ENCODE measurements around the gene PKDCC. TPM values are rescaled to one million over a fixed set of nuclear protein-coding genes. Genes with fewer than 3 reads are reported as not detected.

Gene PKDCC
- total and polyA plus RNA-seq, 2 of the 13 experiments (the other 11 are each of a cell fraction or from before 2014, with no cell fraction given), result 52.6 to 58.8 TPM

DNA sequence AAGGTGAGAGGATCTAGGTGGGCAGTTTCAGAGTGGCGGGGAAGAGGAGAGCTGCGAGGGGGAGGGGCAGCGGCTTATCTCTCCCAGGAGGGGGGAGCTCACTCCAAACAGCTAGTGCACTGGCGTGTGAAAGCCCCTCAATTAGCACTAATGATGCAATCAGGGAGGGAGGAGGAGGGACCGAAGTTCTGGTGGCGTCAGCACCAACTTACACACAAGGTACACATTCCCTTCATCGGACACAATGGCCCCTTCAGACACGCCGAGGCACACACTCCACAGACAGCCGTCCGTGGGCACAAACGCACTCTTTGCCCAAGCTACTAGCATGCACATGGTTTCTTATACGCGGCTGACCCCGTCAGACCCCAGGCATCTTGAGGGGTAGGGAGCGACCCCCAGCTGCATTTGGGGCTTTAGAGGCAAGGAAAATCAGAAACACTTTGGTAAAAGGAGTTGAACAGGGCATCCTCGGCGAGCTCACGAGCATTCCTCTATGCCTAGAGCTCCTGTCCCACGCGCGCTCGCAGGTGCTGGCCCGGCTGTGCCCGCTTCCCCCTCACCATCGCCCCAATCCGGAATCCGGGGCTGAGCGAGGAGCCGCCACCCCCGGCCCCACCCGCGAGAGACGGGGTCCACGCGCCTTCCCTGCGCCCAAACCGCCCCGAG lies 868 bp upstream of the PKDCC start (continued):
- TF ChIP-seq ZNF253 (CRISPR knock-in tag; IDR thresholded peaks at IDR 0.05; ENCODE audit: borderline replicate concordance), result peak; percentile 64; the same call in 1 of the 2 replicates
- 0 out of 2 replicates have a peak, but pooled peaks have one; percentile 23 for TF ChIP-seq ZIK1 (CRISPR knock-in tag; IDR thresholded peaks at IDR 0.05; ENCODE audit: borderline replicate concordance, low read depth)
- TF ChIP-seq TGIF2 (CRISPR knock-in tag; IDR thresholded peaks at IDR 0.05), result peak; percentile 12; the same call in 1 of the 2 replicates
- 0 out of 2 replicates have a peak, but pooled peaks have one; percentile 42 for TF ChIP-seq ZMYM4 (CRISPR knock-in tag; IDR thresholded peaks at IDR 0.05)
- no peak; the same call in 1 of the 2 replicates for TF ChIP-seq ZNF296 (CRISPR knock-in tag; conservative IDR thresholded peaks at IDR 0.05)
- TF ChIP-seq SSRP1 (CRISPR knock-in tag; IDR thresholded peaks at IDR 0.05), result peak; percentile 31; the same call in 1 of the 2 replicates
- no peak for TF ChIP-seq ZNF563 (CRISPR knock-in tag; IDR thresholded peaks at IDR 0.05)
- 0 out of 2 replicates have a peak, but pooled peaks have one; percentile 17 for TF ChIP-seq ISL2 (CRISPR knock-in tag; IDR thresholded peaks at IDR 0.05)
- peak; percentile 48; the same call in 1 of the 2 replicates for TF ChIP-seq MTA1 (CRISPR knock-in tag; IDR thresholded peaks at IDR 0.05; ENCODE audit: borderline replicate concordance)
- peak; percentile 47; the same call in 1 of the 2 replicates for TF ChIP-seq RARA (CRISPR knock-in tag; IDR thresholded peaks at IDR 0.05)
- TF ChIP-seq, protein P1, sequence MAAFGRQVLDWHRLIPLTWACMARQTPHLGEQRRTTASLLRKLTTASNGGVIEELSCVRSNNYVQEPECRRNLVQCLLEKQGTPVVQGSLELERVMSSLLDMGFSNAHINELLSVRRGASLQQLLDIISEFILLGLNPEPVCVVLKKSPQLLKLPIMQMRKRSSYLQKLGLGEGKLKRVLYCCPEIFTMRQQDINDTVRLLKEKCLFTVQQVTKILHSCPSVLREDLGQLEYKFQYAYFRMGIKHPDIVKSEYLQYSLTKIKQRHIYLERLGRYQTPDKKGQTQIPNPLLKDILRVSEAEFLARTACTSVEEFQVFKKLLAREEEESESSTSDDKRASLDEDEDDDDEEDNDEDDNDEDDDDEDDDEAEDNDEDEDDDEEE (CRISPR knock-in tag; IDR thresholded peaks at IDR 0.05), result no peak
- no peak for TF ChIP-seq ZNF570 (CRISPR knock-in tag; IDR thresholded peaks at IDR 0.05; ENCODE audit: borderline replicate concordance)
- TF ChIP-seq, protein P2, sequence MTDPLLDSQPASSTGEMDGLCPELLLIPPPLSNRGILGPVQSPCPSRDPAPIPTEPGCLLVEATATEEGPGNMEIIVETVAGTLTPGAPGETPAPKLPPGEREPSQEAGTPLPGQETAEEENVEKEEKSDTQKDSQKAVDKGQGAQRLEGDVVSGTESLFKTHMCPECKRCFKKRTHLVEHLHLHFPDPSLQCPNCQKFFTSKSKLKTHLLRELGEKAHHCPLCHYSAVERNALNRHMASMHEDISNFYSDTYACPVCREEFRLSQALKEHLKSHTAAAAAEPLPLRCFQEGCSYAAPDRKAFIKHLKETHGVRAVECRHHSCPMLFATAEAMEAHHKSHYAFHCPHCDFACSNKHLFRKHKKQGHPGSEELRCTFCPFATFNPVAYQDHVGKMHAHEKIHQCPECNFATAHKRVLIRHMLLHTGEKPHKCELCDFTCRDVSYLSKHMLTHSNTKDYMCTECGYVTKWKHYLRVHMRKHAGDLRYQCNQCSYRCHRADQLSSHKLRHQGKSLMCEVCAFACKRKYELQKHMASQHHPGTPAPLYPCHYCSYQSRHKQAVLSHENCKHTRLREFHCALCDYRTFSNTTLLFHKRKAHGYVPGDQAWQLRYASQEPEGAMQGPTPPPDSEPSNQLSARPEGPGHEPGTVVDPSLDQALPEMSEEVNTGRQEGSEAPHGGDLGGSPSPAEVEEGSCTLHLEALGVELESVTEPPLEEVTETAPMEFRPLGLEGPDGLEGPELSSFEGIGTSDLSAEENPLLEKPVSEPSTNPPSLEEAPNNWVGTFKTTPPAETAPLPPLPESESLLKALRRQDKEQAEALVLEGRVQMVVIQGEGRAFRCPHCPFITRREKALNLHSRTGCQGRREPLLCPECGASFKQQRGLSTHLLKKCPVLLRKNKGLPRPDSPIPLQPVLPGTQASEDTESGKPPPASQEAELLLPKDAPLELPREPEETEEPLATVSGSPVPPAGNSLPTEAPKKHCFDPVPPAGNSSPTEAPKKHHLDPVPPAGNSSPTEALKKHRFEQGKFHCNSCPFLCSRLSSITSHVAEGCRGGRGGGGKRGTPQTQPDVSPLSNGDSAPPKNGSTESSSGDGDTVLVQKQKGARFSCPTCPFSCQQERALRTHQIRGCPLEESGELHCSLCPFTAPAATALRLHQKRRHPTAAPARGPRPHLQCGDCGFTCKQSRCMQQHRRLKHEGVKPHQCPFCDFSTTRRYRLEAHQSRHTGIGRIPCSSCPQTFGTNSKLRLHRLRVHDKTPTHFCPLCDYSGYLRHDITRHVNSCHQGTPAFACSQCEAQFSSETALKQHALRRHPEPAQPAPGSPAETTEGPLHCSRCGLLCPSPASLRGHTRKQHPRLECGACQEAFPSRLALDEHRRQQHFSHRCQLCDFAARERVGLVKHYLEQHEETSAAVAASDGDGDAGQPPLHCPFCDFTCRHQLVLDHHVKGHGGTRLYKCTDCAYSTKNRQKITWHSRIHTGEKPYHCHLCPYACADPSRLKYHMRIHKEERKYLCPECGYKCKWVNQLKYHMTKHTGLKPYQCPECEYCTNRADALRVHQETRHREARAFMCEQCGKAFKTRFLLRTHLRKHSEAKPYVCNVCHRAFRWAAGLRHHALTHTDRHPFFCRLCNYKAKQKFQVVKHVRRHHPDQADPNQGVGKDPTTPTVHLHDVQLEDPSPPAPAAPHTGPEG (CRISPR knock-in tag; IDR thresholded peaks at IDR 0.05), result 0 out of 2 replicates have a peak, but pooled peaks have one; percentile 36
- 0 out of 2 replicates have a peak, but pooled peaks have one; percentile 2 for TF ChIP-seq CBFB (CRISPR knock-in tag; IDR thresholded peaks at IDR 0.05)
- no peak for TF ChIP-seq DNMT3B (CRISPR knock-in tag; conservative IDR thresholded peaks at IDR 0.05)
- TF ChIP-seq KLF11 (CRISPR knock-in tag; IDR thresholded peaks at IDR 0.05), result 0 out of 2 replicates have a peak, but pooled peaks have one; percentile 30
- TF ChIP-seq, protein P3, sequence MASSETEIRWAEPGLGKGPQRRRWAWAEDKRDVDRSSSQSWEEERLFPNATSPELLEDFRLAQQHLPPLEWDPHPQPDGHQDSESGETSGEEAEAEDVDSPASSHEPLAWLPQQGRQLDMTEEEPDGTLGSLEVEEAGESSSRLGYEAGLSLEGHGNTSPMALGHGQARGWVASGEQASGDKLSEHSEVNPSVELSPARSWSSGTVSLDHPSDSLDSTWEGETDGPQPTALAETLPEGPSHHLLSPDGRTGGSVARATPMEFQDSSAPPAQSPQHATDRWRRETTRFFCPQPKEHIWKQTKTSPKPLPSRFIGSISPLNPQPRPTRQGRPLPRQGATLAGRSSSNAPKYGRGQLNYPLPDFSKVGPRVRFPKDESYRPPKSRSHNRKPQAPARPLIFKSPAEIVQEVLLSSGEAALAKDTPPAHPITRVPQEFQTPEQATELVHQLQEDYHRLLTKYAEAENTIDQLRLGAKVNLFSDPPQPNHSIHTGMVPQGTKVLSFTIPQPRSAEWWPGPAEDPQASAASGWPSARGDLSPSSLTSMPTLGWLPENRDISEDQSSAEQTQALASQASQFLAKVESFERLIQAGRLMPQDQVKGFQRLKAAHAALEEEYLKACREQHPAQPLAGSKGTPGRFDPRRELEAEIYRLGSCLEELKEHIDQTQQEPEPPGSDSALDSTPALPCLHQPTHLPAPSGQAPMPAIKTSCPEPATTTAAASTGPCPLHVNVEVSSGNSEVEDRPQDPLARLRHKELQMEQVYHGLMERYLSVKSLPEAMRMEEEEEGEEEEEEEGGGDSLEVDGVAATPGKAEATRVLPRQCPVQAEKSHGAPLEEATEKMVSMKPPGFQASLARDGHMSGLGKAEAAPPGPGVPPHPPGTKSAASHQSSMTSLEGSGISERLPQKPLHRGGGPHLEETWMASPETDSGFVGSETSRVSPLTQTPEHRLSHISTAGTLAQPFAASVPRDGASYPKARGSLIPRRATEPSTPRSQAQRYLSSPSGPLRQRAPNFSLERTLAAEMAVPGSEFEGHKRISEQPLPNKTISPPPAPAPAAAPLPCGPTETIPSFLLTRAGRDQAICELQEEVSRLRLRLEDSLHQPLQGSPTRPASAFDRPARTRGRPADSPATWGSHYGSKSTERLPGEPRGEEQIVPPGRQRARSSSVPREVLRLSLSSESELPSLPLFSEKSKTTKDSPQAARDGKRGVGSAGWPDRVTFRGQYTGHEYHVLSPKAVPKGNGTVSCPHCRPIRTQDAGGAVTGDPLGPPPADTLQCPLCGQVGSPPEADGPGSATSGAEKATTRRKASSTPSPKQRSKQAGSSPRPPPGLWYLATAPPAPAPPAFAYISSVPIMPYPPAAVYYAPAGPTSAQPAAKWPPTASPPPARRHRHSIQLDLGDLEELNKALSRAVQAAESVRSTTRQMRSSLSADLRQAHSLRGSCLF (CRISPR knock-in tag; IDR thresholded peaks at IDR 0.05; ENCODE audit: borderline replicate concordance), result no peak
- TF ChIP-seq SALL1 (CRISPR knock-in tag; IDR thresholded peaks at IDR 0.05), result peak; percentile 53; the same call in 1 of the 2 replicates

Data from HepG2 (cell line).